H9 (cell line): ENCODE results near the gene ARSH. TPM values are rescaled to one million over a fixed set of nuclear protein-coding genes. Genes with fewer than 3 reads are reported as not detected.
A peak's percentile ranks its signal among the peaks of the same experiment; 100 is the strongest.

Experiments
- DNase-seq: peaks from one replicate; pipeline ENCODE4 v3.0.0-alpha.2; 2017
- H2AFZ ChIP-seq: one replicate; pipeline ENCODE4 v1.6.1; 2013; ENCODE audit warnings: mild to moderate bottlenecking, low read length, control low read depth, moderate library complexity
- H2AK5ac ChIP-seq: 2 replicates; pipeline ENCODE4 v1.6.1; 2013; ENCODE audit warnings: low read length, control low read depth, mixed read lengths; ENCODE audit not compliant: insufficient read length
- H2BK120ac ChIP-seq: one replicate; pipeline ENCODE4 v1.6.1; 2013; ENCODE audit warnings: low read depth, mild to moderate bottlenecking, low read length, control low read depth, inconsistent platforms; ENCODE audit not compliant: poor library complexity, severe bottlenecking
- H2BK12ac ChIP-seq: 2 replicates; pipeline ENCODE4 v1.6.1; 2013; ENCODE audit warnings: low read length, control low read depth, mixed read lengths, low read depth; ENCODE audit not compliant: insufficient read length
- H2BK15ac ChIP-seq: 2 replicates; pipeline ENCODE4 v1.6.1; 2013; ENCODE audit warnings: low read depth, low read length, control low read depth
- H2BK20ac ChIP-seq: one replicate; pipeline ENCODE4 v1.6.1; 2013; ENCODE audit warnings: low read depth, mild to moderate bottlenecking, low read length, control low read depth, inconsistent platforms; ENCODE audit not compliant: poor library complexity, severe bottlenecking
- H2BK5ac ChIP-seq: 2 replicates; pipeline ENCODE4 v1.6.1; 2013; ENCODE audit warnings: low read length, control low read depth, mixed read lengths; ENCODE audit not compliant: insufficient read length
- H3K14ac ChIP-seq: 2 replicates; pipeline ENCODE4 v1.6.1; 2013; ENCODE audit warnings: low read length, control low read depth; ENCODE audit not compliant: insufficient read depth
- H3K18ac ChIP-seq: 2 replicates; pipeline ENCODE4 v1.6.1; 2013; ENCODE audit warnings: low read depth, mild to moderate bottlenecking, mixed read lengths, low read length, control low read depth; ENCODE audit not compliant: insufficient read length
- H3K23ac ChIP-seq: 2 replicates; pipeline ENCODE4 v1.6.1; 2013; ENCODE audit warnings: low read length, control low read depth, mixed read lengths, low read depth; ENCODE audit not compliant: insufficient read length
- H3K23me2 ChIP-seq: 2 replicates; pipeline ENCODE4 v1.6.1; 2013; ENCODE audit warnings: low read depth, mild to moderate bottlenecking, mixed read lengths, low read length, control low read depth; ENCODE audit not compliant: insufficient read length, poor library complexity, severe bottlenecking
- H3K27ac ChIP-seq: 2 replicates; pipeline ENCODE4 v1.5.1; 2013; ENCODE audit warnings: low read length, control low read depth, mixed read lengths, low read depth; ENCODE audit not compliant: insufficient read length
- H3K27me3 ChIP-seq: 2 replicates; pipeline ENCODE4 v1.6.1; 2013; ENCODE audit warnings: low read length, control low read depth, inconsistent platforms; ENCODE audit not compliant: insufficient read depth
- H3K4ac ChIP-seq: 2 replicates; pipeline ENCODE4 v1.6.1; 2013; ENCODE audit warnings: low read depth, mild to moderate bottlenecking, control low read depth, inconsistent platforms, low read length, moderate library complexity
- H3K4me1 ChIP-seq: 2 replicates; pipeline ENCODE4 v1.6.1; 2013; ENCODE audit warnings: low read length, control low read depth, inconsistent platforms; ENCODE audit not compliant: insufficient read depth
- H3K4me2 ChIP-seq: 2 replicates; pipeline ENCODE4 v1.6.1; 2013; ENCODE audit warnings: low read length, control low read depth, mixed read lengths; ENCODE audit not compliant: insufficient read length, insufficient read depth
- H3K56ac ChIP-seq: 2 replicates; pipeline ENCODE4 v1.6.1; 2013; ENCODE audit warnings: low read depth, mild to moderate bottlenecking, mixed read lengths, low read length, control low read depth; ENCODE audit not compliant: insufficient read length
- H3K79me1 ChIP-seq: 2 replicates; pipeline ENCODE4 v1.6.1; 2013; ENCODE audit warnings: low read depth, mild to moderate bottlenecking, moderate library complexity, low read length, control low read depth, inconsistent platforms; ENCODE audit not compliant: insufficient read depth, poor library complexity, severe bottlenecking
- H3K79me2 ChIP-seq: 2 replicates; pipeline ENCODE4 v1.6.1; 2013; ENCODE audit warnings: low read length, control low read depth, inconsistent platforms; ENCODE audit not compliant: insufficient read depth
- H3K9ac ChIP-seq: 2 replicates; pipeline ENCODE4 v1.6.1; 2013; ENCODE audit warnings: low read length, control low read depth, mixed read lengths; ENCODE audit not compliant: insufficient read length; ENCODE audit errors: extremely low read depth
- H3K9me3 ChIP-seq: one replicate; pipeline ENCODE4 v1.6.1; 2013; ENCODE audit warnings: low read depth, low read length, inconsistent platforms; ENCODE audit not compliant: control insufficient read depth
- H3T11ph ChIP-seq: one replicate; pipeline ENCODE4 v1.6.1; 2013; ENCODE audit warnings: mild to moderate bottlenecking, low read length, control low read depth, inconsistent platforms
- H4K20me1 ChIP-seq: one replicate; pipeline ENCODE4 v1.6.1; 2013; ENCODE audit not compliant: control insufficient read depth, insufficient read length, insufficient read depth
- H4K5ac ChIP-seq: 2 replicates; pipeline ENCODE4 v1.6.1; 2013; ENCODE audit warnings: low read depth, mild to moderate bottlenecking, mixed read lengths, low read length, control low read depth; ENCODE audit not compliant: insufficient read length
- H4K8ac ChIP-seq: replicated peaks from 2 replicates; pipeline ENCODE4 v1.6.1; 2013; ENCODE audit warnings: low read length, control low read depth, mixed read lengths, low read depth; ENCODE audit not compliant: insufficient read length
- H4K91ac ChIP-seq: 2 replicates; pipeline ENCODE4 v1.6.1; 2013; ENCODE audit warnings: low read depth, mild to moderate bottlenecking, moderate library complexity, mixed read lengths, low read length, control low read depth; ENCODE audit not compliant: insufficient read length
- H3K27ac Mint-ChIP-seq, 3 experiments: 2 replicates in 2 of 3; 3 replicates in 1 of 3; pipeline ENCODE4 v1.8.0; 2020 to 2021; ENCODE audit warnings: mixed read lengths in 3 of 3, mild to moderate bottlenecking in 1 of 3, moderate library complexity in 1 of 3
- H3K27me3 Mint-ChIP-seq: 2 replicates; pipeline ENCODE4 v1.8.0; 2021; ENCODE audit warnings: low read depth, mild to moderate bottlenecking, moderate library complexity, mixed read lengths
- H3K36me3 Mint-ChIP-seq, 3 experiments: 2 replicates in 2 of 3; 3 replicates in 1 of 3; pipeline ENCODE4 v1.8.0; 2020 to 2021; ENCODE audit warnings: low read depth in 3 of 3, mixed read lengths in 3 of 3; ENCODE audit not compliant: insufficient read depth in 1 of 3
- H3K4me1 Mint-ChIP-seq, 2 experiments: 2 replicates each; pipeline ENCODE4 v1.8.0; 2020; ENCODE audit warnings: mixed read lengths in 2 of 2
- H3K4me3 Mint-ChIP-seq, 2 experiments: 2 replicates in 1 of 2; 3 replicates in 1 of 2; pipeline ENCODE4 v1.8.0; 2020 to 2021; ENCODE audit warnings: mild to moderate bottlenecking in 2 of 2, mixed read lengths in 2 of 2, moderate library complexity in 1 of 2
- H3K9me3 Mint-ChIP-seq, 2 experiments: 2 replicates in 1 of 2; 3 replicates in 1 of 2; pipeline ENCODE4 v1.8.0; 2020; ENCODE audit warnings: mild to moderate bottlenecking in 2 of 2, mixed read lengths in 2 of 2, moderate library complexity in 1 of 2
- CTCF ChIP-seq: fragments of 200-600 bp; sonication (generic); conservative IDR thresholded peaks from 3 replicates; pipeline ENCODE4 v1.8.0; 2021; ENCODE audit warnings: antibody characterized with exemption, mild to moderate bottlenecking
- WGBS: extraction: QIAGEN DNeasy Blood & Tissue Kit; methylation state at CpG from one replicate; pipeline ENCODE4 v1.1.7; 2013; ENCODE audit warnings: missing lambda C conversion rate, low lambda C conversion rate, mixed read lengths; ENCODE audit not compliant: insufficient read length; ENCODE audit errors: extremely low coverage; 5-methylcytosine and 5-hydroxymethylcytosine counted together
- total RNA-seq: library from RNA; stranded (reverse); gene quantifications from 2 replicates; pipeline ENCODE4 v1.2.1, GENCODE V29; 2021

Gene ARSH
- total RNA-seq, 1 experiment from 2014 or later, result not detected

GRCh38 chrX:2967584-2967983 is 38.8 kb upstream of the ARSH start:
- Histone ChIP-seq H3K4ac (no peak overlapping the region), H3K9me3 (no peaks in the 10 kb centered on the region), H3K9ac (no peak overlapping the region), H2BK5ac (no peak overlapping the region), H2AFZ (no peak overlapping the region), H2BK12ac (no peak overlapping the region), H4K91ac (no peak overlapping the region), H4K20me1 (no peaks in the 10 kb centered on the region), H3K79me2 (no peaks in the 10 kb centered on the region), H3K23ac (no peak overlapping the region), H3T11ph (no peak overlapping the region), H2BK120ac (no peak overlapping the region), H3K79me1 (no peaks in the 10 kb centered on the region), H3K27me3 (no peaks in the 10 kb centered on the region), H3K4me2 (no peak overlapping the region), H4K5ac (peak overlapping the region; percentile 33), H3K14ac (no peak overlapping the region), H3K56ac (no peak overlapping the region), H2BK15ac (no peak overlapping the region), H3K4me1 (peaks cover 2% of the 10 kb centered on the region), H4K8ac (no peak overlapping the region), H3K23me2 (no peaks in the 10 kb centered on the region), H3K27ac (no peak overlapping the region), H2AK5ac (no peak overlapping the region), H3K18ac (no peak overlapping the region), H2BK20ac (no peak overlapping the region)
- Mint-ChIP-seq H3K4me1 (peaks cover 40 to 43% of the 10 kb centered on the region in 2 experiments), H3K36me3 (peaks cover 10 to 13% (median 11%) of the 10 kb centered on the region in 3 experiments; a peak in 6 of 7 replicates), H3K27me3 (peaks cover 3% of the 10 kb centered on the region; the same call in 1 of the 2 replicates), H3K27ac (no peak overlapping the region), H3K9me3 (peaks cover 14 to 22% of the 10 kb centered on the region in 2 experiments), H3K4me3 (no peak overlapping the region)
- no CpG with 5 or more reads among the region's 14 CpGs for WGBS
- no peak for TF ChIP-seq CTCF
- DNase-seq, result no peak
